H54 (cell line): ENCODE results near the gene CLK4.

Experiments
- DNase-seq: peaks from one replicate; pipeline ENCODE4 v3.0.0; 2011; ENCODE audit warnings: low spot score, mixed read lengths; ENCODE audit not compliant: insufficient read length
- FAIRE-seq: peaks from 3 replicates; lab custom pipeline; 2011; peaks lifted over from hg19 to GRCh38; lab: Jason Lieb, UNC
- POLR2A ChIP-seq: IDR thresholded peaks from 2 replicates; pipeline ENCODE4 v1.6.1; 2011; ENCODE audit warnings: low read depth, mild to moderate bottlenecking, low read length

CLK4 gene

GRCh38 chr5:178651046-178651810 lies 24.4 kb upstream of the CLK4 start:
- FAIRE-seq (no peak), DNase-seq (peak; percentile 18)
- no peak for TF ChIP-seq POLR2A

GRCh38 chr5:178650214-178650613 lies 23.4 kb upstream of the CLK4 start:
- no peak for DNase-seq
- no peak for TF ChIP-seq POLR2A
- FAIRE-seq, result no peak

DNA sequence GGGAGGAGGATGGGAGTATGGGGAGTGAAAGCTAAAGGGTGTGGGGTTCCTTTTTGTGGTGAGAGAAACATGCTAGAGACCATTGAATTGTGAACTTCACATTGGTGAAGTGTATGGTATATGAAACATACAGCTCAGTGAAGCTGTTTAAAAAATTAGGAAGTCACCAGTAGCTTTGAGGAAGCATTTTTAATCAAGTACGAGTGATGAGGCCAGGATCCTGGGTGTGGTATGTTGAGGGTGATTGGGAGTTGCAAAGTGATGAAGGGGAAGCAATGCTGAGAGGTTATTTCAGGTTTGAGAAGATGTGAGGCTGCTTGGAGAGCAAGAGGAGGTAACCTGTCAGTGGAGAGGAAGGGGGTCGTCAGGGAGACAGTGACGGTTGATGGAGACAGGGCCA lies 22.7 kb upstream of the CLK4 start:
- FAIRE-seq, result no peak
- no peak for TF ChIP-seq POLR2A
- DNase-seq, result no peak

DNA sequence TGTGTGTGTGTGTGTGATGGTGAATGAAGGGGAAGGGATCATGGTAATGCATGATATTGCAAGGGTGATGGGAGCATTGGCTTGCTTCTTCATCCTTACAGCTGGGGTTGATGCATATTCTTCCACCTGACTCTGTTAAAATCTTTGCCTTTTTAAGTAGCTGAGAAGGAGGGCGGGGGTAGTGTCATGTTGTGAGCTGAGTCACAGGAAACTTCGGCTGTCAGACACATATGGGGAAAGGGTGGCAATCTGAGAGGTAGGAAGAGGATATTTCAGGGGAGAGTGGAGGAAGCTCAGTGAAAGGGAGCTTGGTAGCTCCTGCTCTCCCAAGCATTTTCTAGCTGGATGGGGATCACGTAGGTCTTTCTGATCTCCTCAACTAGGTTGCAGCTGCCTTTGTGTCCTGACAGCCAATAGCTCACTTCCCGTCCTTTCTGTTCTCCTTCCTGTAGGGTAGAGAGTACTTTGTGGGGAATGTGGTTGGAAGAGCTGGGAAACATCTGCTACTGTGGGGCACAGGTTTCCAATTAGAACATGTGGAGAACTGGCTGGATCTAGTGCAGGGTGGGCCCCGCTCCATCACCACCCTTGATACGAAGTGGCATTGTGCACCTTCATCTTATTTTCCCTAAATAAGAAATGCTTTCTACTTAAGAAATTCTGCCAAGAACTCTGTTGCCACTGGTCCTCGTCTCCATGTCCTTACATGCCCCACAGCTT lies 18.1 kb upstream of the CLK4 start:
- FAIRE-seq (no peak), DNase-seq (peak; percentile 49)
- TF ChIP-seq POLR2A, result no peak

GRCh38 chr5:178642351-178642909 lies 15.6 kb upstream of the CLK4 start:
- no peak for TF ChIP-seq POLR2A
- DNase-seq, result peak; percentile 47
- peak; percentile 27 for FAIRE-seq

DNA sequence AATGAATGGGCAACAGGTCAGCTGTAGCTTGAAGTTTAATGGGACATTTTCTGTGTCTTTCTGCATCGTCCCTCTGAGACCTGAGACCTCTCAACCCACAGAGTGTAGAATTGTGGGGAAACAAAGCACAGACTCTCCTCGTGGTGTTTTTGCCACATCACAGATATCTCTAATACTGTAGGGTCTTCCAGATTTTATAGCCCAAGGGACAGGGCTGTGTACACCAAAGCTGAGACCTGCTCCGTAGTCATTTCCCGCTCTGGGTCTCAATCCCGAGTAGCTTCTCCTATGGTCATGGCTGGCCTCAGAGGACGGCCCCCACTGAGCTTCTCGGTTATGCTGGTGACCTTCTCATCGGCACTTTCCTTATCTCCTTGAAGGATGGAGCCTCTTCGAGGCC lies 14.9 kb upstream of the CLK4 start:
- FAIRE-seq (no peak), DNase-seq (no peak)
- TF ChIP-seq POLR2A, result no peak

GRCh38 chr5:178640331-178641045 lies 13.6 kb upstream of the CLK4 start:
- FAIRE-seq, result no peak
- no peak for DNase-seq
- TF ChIP-seq POLR2A, result no peak

- no peak for DNase-seq
- no peak for TF ChIP-seq POLR2A
- FAIRE-seq, result no peak
Observed at GRCh38 chr5:178637356-178638074, 10.7 kb upstream of the CLK4 start.

DNA sequence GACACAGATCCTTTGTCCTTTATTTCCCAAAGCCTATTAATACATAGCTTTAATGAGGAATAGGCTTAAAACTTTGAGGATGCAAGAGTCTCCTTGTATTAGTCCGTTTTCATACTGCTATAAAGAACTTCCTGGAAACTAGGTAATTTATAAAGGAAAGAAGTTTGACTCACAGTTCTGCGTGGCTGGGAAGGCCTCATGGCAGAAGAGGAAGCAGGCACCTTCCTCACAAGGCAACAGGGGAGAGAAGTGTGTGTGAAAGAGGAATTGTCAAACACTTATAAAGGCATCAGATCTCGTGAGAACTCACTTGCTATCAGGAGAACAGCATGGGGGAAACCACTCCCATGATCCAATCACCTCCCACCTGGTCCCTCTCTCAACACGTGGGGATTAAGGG lies 5.4 kb upstream of the CLK4 start:
- no peak for TF ChIP-seq POLR2A
- FAIRE-seq (no peak), DNase-seq (no peak)

DNA sequence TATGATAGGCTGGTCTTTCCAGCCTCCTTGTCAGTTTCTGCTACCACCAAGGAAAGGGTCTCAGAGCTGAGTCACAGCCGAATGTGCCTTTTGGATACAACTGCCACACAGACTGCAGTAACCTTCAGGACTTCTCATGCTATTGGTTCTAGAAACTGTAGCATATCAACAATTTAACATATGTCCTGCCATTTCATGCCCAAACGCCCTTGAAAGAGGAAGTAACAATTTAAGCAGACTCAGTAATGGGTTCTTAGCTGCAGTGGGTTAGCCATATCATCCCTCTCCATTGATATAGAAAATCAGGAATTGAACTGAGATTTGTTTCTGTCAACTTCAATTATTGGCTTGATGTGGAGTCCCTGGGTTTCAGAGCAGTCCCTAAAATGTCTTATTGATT lies 4.1 kb upstream of the CLK4 start:
- FAIRE-seq (no peak), DNase-seq (no peak)
- TF ChIP-seq POLR2A, result no peak

DNA sequence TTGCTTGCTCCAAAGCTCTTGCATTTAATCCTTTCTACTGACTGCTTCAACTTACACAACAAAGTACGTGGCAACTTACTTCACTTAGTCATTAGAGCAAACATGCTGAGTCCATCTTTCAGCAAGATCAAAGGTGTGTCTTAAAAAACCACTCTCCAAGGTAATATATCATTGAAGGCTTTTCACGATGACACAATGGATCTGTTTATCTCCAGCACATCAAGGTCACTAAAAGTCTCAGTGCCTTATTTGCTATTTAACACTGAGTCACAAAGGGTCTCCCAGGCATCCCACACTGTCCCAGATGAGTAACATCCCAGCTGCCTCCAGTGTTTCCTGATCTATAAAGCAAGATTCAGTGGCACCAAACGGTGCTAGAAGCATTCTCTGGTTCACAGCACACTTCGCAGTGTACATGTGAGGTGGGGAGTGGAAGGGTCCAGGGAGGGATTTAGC lies 3.7 kb upstream of the CLK4 start:
- TF ChIP-seq POLR2A, result no peak
- DNase-seq, result no peak
- no peak for FAIRE-seq

DNA sequence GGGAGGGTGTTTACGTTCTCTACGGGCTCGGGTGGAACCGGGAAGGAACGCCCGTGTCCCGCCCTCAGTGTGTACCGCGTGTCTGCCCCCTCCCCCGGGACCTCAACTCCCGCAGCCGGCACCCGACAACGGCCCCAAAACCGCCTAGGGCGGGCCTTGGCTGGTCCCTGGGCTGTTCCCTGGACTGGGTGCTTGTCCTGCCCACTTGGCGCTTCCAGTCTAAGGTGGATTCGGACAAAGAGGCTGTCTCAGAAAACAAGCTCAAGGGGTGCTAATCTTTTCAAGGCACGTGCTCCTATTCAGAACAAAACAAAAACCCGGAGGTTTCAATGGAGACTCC lies 379 bp upstream of the CLK4 start:
- DNase-seq, result no peak
- no peak for FAIRE-seq
- TF ChIP-seq POLR2A, result no peak
